WTC11 (cell line): ENCODE measurements around the gene CBFA2T2. TPM values are rescaled to one million over a fixed set of nuclear protein-coding genes. Genes with fewer than 3 reads are reported as not detected.
A peak's percentile ranks its signal among the peaks of the same experiment; 100 is the strongest.

ENCODE experiments used
- ATAC-seq: fragments of 200-7000 bp; cut with Tn5 transposase; 2 replicates; pipeline ENCODE4 v1.10.0; 2021; ENCODE audit warnings: mild to moderate bottlenecking, moderate library complexity
- CTCF ChIA-PET: fragments of 300-600 bp; sonication (Branson Sonifier 250); formaldehyde crosslinking; loops from one replicate; lab custom pipeline; 2021; ENCODE audit warnings: antibody characterized with exemption; lab: Charles Lee
- POLR2A ChIA-PET: fragments of 350-600 bp; sonication (Branson Sonifier 250); formaldehyde crosslinking; loops from one replicate; lab custom pipeline; 2021; ENCODE audit warnings: antibody characterized with exemption; lab: Charles Lee
- DNase-seq: peaks from one replicate; pipeline ENCODE4 v3.0.0; 2021; ENCODE audit warnings: low spot score
- H3K27ac Mint-ChIP-seq: 2 replicates; pipeline ENCODE4 v1.8.0; 2021; ENCODE audit warnings: mixed read lengths
- H3K27me3 Mint-ChIP-seq: 2 replicates; pipeline ENCODE4 v1.8.0; 2021; ENCODE audit warnings: low read depth, mild to moderate bottlenecking, moderate library complexity, mixed read lengths
- H3K36me3 Mint-ChIP-seq: 2 replicates; pipeline ENCODE4 v1.8.0; 2021; ENCODE audit warnings: mixed read lengths
- H3K4me1 Mint-ChIP-seq: 2 replicates; pipeline ENCODE4 v1.8.0; 2022; ENCODE audit warnings: mixed read lengths
- H3K4me3 Mint-ChIP-seq: 2 replicates; pipeline ENCODE4 v1.8.0; 2021; ENCODE audit warnings: mild to moderate bottlenecking, moderate library complexity, mixed read lengths
- H3K9me3 Mint-ChIP-seq: 2 replicates; pipeline ENCODE4 v1.8.0; 2021; ENCODE audit warnings: mixed read lengths
- CTCF ChIP-seq: fragments of 200-600 bp; IDR thresholded peaks from 2 replicates; pipeline ENCODE4 v1.8.0; 2022; ENCODE audit warnings: antibody characterized with exemption
- FOXP4 ChIP-seq: sonication (generic); formaldehyde crosslinking; IDR thresholded peaks from 2 replicates; pipeline ENCODE4 v1.8.0; 2022; ENCODE audit warnings: mild to moderate bottlenecking, missing genetic modification reagents
- IRF2 ChIP-seq: sonication (generic); formaldehyde crosslinking; IDR thresholded peaks from 2 replicates; pipeline ENCODE4 v1.8.0; 2022; ENCODE audit warnings: low read depth, missing genetic modification reagents, borderline replicate concordance
- NFYB ChIP-seq: sonication (generic); formaldehyde crosslinking; conservative IDR thresholded peaks from 2 replicates; pipeline ENCODE4 v1.8.0; 2022; ENCODE audit warnings: low read depth, missing genetic modification reagents
- RELA ChIP-seq: sonication (generic); formaldehyde crosslinking; IDR thresholded peaks from 2 replicates; pipeline ENCODE4 v1.8.1; 2022; ENCODE audit warnings: missing genetic modification reagents, mild to moderate bottlenecking, borderline replicate concordance
- TP53 ChIP-seq: sonication (generic); formaldehyde crosslinking; IDR thresholded peaks from 2 replicates; pipeline ENCODE4 v1.8.1; 2023; ENCODE audit warnings: mild to moderate bottlenecking, missing genetic modification reagents
- ZNF532 ChIP-seq: fragments of 250-450 bp; sonication (Bioruptor Pico); IDR thresholded peaks from 2 replicates; pipeline ENCODE4 v1.9.0; 2021; ENCODE audit warnings: mild to moderate bottlenecking, borderline replicate concordance
- ZNF671 ChIP-seq: fragments of 250-450 bp; sonication (Bioruptor Pico); IDR thresholded peaks from 2 replicates; pipeline ENCODE4 v1.8.0; 2021; ENCODE audit warnings: mild to moderate bottlenecking
- total RNA-seq: library from RNA; stranded (reverse); gene quantifications from 3 replicates; pipeline ENCODE4 v1.2.3, GENCODE V29; 2021
- TF ChIP-seq, protein P1 (sequence below): sonication (generic); formaldehyde crosslinking; IDR thresholded peaks from 2 replicates; pipeline ENCODE4 v1.8.0; 2022; ENCODE audit warnings: missing genetic modification reagents

The CBFA2T2 gene
- total RNA-seq, 1 experiment from 2014 or later: 22.1 TPM

GRCh38 chr20:33686100-33686983 is 196.4 kb downstream of the CBFA2T2 start, which contains the start of gene E2F1 (continued):
- no peak for TF ChIP-seq CTCF
- TF ChIP-seq TP53: no peak
- TF ChIP-seq NFYB (CRISPR knock-in tag): peak; percentile 83
- 0 out of 2 replicates have a peak, but pooled peaks have one; percentile 36 for TF ChIP-seq RELA (CRISPR knock-in tag)
- TF ChIP-seq, protein P1, sequence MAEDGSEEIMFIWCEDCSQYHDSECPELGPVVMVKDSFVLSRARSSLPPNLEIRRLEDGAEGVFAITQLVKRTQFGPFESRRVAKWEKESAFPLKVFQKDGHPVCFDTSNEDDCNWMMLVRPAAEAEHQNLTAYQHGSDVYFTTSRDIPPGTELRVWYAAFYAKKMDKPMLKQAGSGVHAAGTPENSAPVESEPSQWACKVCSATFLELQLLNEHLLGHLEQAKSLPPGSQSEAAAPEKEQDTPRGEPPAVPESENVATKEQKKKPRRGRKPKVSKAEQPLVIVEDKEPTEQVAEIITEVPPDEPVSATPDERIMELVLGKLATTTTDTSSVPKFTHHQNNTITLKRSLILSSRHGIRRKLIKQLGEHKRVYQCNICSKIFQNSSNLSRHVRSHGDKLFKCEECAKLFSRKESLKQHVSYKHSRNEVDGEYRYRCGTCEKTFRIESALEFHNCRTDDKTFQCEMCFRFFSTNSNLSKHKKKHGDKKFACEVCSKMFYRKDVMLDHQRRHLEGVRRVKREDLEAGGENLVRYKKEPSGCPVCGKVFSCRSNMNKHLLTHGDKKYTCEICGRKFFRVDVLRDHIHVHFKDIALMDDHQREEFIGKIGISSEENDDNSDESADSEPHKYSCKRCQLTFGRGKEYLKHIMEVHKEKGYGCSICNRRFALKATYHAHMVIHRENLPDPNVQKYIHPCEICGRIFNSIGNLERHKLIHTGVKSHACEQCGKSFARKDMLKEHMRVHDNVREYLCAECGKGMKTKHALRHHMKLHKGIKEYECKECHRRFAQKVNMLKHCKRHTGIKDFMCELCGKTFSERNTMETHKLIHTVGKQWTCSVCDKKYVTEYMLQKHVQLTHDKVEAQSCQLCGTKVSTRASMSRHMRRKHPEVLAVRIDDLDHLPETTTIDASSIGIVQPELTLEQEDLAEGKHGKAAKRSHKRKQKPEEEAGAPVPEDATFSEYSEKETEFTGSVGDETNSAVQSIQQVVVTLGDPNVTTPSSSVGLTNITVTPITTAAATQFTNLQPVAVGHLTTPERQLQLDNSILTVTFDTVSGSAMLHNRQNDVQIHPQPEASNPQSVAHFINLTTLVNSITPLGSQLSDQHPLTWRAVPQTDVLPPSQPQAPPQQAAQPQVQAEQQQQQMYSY (CRISPR knock-in tag): no peak
- TF ChIP-seq ZNF532 (CRISPR knock-in tag): no peak
- no peak for TF ChIP-seq IRF2 (CRISPR knock-in tag)
- 0 out of 2 replicates have a peak, but pooled peaks have one; percentile 43 for TF ChIP-seq FOXP4
- TF ChIP-seq, all 79 proteins: peak for 24

DNA sequence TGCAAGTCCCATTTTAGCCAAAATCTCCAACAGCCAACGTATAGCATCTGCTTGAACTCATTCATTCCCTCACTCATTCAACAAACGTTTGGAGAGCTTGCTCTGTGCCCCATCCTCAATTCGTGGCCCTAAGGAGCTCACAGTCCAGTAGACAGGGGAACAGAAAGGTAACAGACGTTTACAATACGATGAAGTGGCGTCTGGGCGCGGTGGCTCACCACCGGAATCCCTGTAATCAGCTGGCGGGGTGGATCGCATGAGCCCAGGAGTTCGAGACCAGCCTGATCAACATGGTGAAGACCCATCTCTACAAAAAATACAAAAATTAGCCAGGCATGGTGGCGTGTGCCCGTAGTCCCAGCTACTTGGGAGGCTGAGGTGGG is 197.1 kb downstream of the CBFA2T2 start:
- peaks cover 30% of the 10 kb centered on the region for H3K27me3 Mint-ChIP-seq
- H3K27ac Mint-ChIP-seq: peak overlapping the region; percentile 85
- CTCF ChIA-PET: interaction anchor here (0.6 to 1.7 kb wide), 7 partner anchors 19 to 216 kb away, joined by 3 to 7 read pairs (median 4); partner anchors contain the start of genes ACTL10, PXMP4 and ZNF341
- no peak for TF ChIP-seq ZNF671
- TF ChIP-seq, all 79 proteins: peak for 0
- Mint-ChIP-seq H3K4me3 (peak overlapping the region; percentile 60), H3K36me3 (no peaks in the 10 kb centered on the region), H3K4me1 (peaks cover 25% of the 10 kb centered on the region), H3K9me3 (no peaks in the 10 kb centered on the region)
- ATAC-seq: no peak
- POLR2A ChIA-PET: no interaction called here
- DNase-seq: no peak
